Superior temporal gyrus (tissue), 1 donor: ENCODE measurements around the gene GOLGA1.
A peak's percentile ranks its signal among the peaks of the same experiment; 100 is the strongest.
"Not testable (repeated sequence)": the region's sequence is repeated elsewhere in the genome, so short reads cannot be mapped to it uniquely, and the experiment has no call there.

ENCODE experiments used
- DNase-seq: peaks from one replicate; pipeline ENCODE4 v3.0.0-alpha.2; 2016; ENCODE audit errors: extremely low spot score

Gene GOLGA1, protein sequence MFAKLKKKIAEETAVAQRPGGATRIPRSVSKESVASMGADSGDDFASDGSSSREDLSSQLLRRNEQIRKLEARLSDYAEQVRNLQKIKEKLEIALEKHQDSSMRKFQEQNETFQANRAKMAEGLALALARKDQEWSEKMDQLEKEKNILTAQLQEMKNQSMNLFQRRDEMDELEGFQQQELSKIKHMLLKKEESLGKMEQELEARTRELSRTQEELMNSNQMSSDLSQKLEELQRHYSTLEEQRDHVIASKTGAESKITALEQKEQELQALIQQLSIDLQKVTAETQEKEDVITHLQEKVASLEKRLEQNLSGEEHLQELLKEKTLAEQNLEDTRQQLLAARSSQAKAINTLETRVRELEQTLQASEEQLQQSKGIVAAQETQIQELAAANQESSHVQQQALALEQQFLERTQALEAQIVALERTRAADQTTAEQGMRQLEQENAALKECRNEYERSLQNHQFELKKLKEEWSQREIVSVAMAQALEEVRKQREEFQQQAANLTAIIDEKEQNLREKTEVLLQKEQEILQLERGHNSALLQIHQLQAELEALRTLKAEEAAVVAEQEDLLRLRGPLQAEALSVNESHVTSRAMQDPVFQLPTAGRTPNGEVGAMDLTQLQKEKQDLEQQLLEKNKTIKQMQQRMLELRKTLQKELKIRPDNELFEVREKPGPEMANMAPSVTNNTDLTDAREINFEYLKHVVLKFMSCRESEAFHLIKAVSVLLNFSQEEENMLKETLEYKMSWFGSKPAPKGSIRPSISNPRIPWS

GRCh38 chr9:124940894-124941678 is at the start of gene GOLGA1:
TSS of gene GOLGA1 (minus strand) at chr9:124941083. CDS start at chr9:124938711, 2,372 bp downstream.
- peak; percentile 93 for DNase-seq

DNA sequence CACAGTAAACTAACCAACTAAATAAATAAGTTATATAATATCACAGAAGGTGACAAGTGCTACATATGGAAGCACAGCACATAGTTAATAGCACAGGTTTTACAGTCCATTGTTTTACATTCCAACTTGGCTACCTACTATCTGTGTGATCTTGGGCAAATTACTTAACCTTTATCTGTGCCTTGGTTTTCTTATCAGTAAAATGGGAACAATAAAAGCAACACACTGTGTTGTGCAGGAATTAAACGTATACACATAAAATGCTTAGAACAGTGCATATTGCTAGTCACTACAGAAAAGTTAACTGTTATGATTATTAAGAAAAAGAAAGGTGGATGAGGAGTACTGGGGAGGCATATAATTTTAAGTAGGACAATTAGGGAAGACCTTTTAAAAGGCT is 42.8 kb upstream of the GOLGA1 start:
- no peak for DNase-seq

- DNase-seq = no peak
These were observed 39.5 kb upstream of the GOLGA1 start for GRCh38 chr9:124980431-124980830.

- no peak for DNase-seq
These were observed 34.2 kb upstream of the GOLGA1 start for GRCh38 chr9:124975131-124975530.

- no peak for DNase-seq
These were observed 32.9 kb upstream of the GOLGA1 start for GRCh38 chr9:124973807-124974206.

- no peak for DNase-seq
These were observed 31.4 kb upstream of the GOLGA1 start for GRCh38 chr9:124972241-124972770.

DNA sequence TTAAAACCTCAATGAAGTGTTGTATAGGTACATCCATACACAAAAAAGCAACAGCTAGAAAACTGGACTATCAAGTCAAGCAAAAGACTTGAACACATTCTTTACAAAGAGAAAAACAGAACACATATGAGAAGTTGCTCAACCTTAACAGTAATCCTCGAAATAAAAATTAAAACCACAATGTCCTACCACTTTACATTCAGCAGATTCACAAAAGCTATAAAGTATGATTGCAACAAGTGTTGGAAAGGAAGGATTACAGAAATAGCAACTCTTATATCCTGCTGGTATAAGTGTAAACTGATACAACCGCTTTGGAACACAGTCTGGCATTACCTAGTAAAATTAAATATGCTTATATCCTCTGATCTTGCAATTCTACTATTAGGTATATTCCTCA is 28.5 kb upstream of the GOLGA1 start:
- no peak for DNase-seq

DNA sequence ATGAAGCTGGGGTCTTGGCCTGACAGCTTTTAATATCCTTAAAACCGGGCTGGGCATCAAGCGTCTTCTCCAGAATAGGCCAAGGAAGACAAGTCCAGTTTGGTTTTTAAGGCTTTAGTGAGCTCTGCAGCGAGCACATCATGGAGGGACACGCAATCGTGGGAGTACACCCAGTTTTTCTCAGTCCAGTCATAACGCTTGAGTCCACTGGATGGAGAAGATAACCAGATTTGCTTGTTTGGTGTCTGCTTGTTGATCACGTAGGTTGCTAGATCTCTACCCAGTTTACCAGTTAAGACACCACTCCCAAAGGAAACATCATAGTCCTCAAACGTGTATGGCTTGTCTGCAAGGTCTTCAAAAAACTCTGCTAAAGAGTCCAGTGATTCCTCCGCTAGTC is 27.4 kb upstream of the GOLGA1 start:
- no peak for DNase-seq

GRCh38 chr9:124965775-124966568 is 25.1 kb upstream of the GOLGA1 start:
- DNase-seq = not testable (repeated sequence)

DNA sequence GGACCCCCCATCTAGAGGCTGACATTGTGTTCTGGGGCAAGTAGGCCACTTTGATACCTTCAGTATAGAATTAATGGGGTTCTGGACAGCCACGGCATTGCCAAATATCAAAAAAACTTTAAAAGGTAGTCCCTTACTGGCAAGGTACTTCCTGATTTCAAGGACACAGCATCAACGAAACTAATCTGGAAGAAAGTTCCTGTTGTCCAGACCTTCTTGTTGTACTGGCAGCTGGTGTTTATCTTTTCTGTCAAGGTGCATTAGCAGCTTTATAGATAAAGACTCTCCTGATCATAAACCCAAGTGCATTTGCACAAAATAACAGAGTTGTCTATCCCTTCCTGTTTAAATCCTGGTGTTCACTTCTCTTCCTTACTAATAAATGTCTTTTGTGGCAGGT is 23.7 kb upstream of the GOLGA1 start:
- no peak for DNase-seq

DNA sequence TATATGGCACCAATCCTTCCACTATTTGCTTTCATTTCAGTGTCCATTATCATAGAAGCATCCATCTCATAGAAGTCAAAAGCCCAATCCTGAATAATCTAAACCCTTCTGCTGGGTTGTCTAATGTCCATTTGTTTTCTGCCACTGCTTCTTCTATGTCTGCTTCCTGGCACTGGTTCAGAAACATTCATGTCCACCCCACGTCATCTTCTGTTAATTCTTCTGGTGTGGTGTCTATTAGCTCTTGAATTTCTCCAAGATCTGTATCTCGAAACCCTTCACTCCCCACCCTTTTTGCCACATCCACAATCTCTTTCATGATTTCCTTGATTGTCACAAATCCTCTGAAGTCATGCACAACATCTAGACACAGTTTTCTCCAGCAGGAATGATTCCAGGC is 23.2 kb upstream of the GOLGA1 start:
- no peak for DNase-seq

GRCh38 chr9:124960409-124960752 is 19.5 kb upstream of the GOLGA1 start:
- no peak for DNase-seq

DNA sequence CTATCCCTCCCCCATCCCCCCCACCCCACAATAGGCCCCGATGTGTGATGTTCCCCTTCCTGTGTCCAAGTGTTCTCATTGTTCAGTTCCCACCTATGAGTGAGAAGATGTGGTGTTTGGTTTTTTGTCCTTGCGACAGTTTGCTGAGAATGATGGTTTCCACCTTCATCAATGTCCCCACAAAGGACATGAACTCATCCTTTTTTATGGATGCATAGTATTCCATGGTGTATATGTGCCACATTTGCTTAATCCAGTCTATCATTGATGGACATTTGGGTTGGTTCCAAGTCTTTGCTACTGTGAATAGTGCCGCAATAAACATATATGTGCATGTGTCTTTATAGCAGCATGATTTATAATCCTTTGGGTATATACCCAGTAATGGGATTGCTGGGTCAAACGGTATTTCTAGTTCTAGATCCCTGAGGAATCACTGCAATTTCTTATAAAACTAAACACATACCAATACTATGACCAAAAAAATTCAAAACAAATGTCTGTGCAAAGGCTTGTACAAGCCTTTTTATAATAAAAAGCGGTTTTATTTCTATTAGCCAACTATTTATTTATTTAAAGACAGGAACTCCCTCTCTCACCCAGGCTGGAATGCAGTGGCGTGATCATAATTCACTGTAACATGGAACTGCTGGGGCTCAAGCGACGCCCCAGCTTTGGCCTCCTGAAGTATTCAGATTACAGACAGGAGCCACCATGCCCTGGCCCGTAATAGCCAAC is 19.0 kb upstream of the GOLGA1 start:
- DNase-seq = not testable (repeated sequence)

- no peak for DNase-seq
These were observed 13.4 kb upstream of the GOLGA1 start for GRCh38 chr9:124954255-124954654.

GRCh38 chr9:124950050-124950718 is 9.3 kb upstream of the GOLGA1 start:
- DNase-seq = no peak

DNA sequence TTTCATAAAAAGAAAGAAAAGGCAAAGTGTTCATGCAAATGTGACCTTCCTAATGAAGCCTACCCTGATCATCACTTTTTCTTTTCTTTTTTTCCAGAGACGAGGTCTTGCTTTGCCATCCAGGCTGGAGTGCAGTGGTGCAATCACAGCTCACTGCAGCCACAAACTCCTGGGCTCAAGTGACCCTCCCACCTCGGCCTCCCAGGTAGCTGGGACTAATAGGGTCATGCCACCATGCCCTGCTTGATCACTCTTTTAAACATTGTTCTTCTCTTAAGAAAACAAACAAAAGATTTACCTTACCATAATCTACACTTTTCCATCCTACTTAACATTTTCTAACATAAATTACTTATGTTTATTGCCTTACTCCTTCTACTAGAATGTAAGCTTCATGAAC is 8.5 kb upstream of the GOLGA1 start:
- no peak for DNase-seq

- DNase-seq = no peak
These were observed 7.0 kb upstream of the GOLGA1 start for GRCh38 chr9:124947727-124948391.

- no peak for DNase-seq
These were observed 5.3 kb upstream of the GOLGA1 start for GRCh38 chr9:124946167-124946566.
